ENCODE measurements around the gene NR3C2. TPM values are rescaled to one million over a fixed set of nuclear protein-coding genes. Genes with fewer than 3 reads are reported as not detected.

Gene NR3C2
- total and polyA plus RNA-seq, 2 of the 4 experiments (the other 2 are of a cell fraction): 1.1 to 2.3 TPM

- dilution Hi-C loops (cut with HindIII; ENCODE audit: low sequenced_read_pairs, unreplicated experiment) (no loop called here), intact Hi-C loops (cut with micrococcal nuclease) (no loop called here), in situ Hi-C loops (cut with MboI; ENCODE audit: low sequenced_read_pairs) (no loop called here)
- Histone ChIP-seq H4K5ac (ENCODE audit: low read depth, low read length) (no peak overlapping the region), H3K4me3 (ENCODE audit: insufficient read depth, low read depth, low read length) (no peak overlapping the region), H2AK5ac (ENCODE audit: low read depth, low read length) (no peak overlapping the region), H3K9me3 (ENCODE audit: control insufficient read depth, insufficient read depth, low read length) (peaks cover 2% of the 10 kb centered on the region; the same call in 1 of the 2 replicates), H3K36me3 (ENCODE audit: control insufficient read depth, insufficient read depth, low read length) (no peaks in the 10 kb centered on the region), H4K20me1 (ENCODE audit: insufficient read depth, low read length) (no peaks in the 10 kb centered on the region), H3K14ac (replicated peaks; ENCODE audit: low read depth, low read length) (no peak overlapping the region), H2BK15ac (ENCODE audit: low read depth, low read length) (no peak overlapping the region), H3K4me1 (ENCODE audit: control insufficient read depth, insufficient read depth, low read length) (no peaks in the 10 kb centered on the region), H4K91ac (ENCODE audit: insufficient read depth, low read depth, low read length) (no peak overlapping the region), H4K8ac (ENCODE audit: low read depth in 2 of 2, low read length in 2 of 2) (no peak overlapping the region), H2BK120ac (ENCODE audit: low read depth, low read length) (no peak overlapping the region), H2BK5ac (ENCODE audit: low read depth, low read length, poor library complexity, severe bottlenecking) (no peak overlapping the region), H3K23ac (ENCODE audit: low read depth, low read length) (no peak overlapping the region), H3K79me1 (ENCODE audit: low read depth in 1 of 2, low read length in 2 of 2) (no peaks in the 10 kb centered on the region), H3K9ac (ENCODE audit: low read depth, low read length) (no peak overlapping the region), H2AFZ (replicated peaks; ENCODE audit: low read length, poor library complexity) (no peak overlapping the region), H3K18ac (ENCODE audit: low read depth, low read length) (no peak overlapping the region), H2BK20ac (ENCODE audit: low read depth, low read length) (no peak overlapping the region), H3K9me1 (ENCODE audit: insufficient read depth, low read length) (no peaks in the 10 kb centered on the region), H3K4me2 (ENCODE audit: low read depth, low read length) (no peak overlapping the region), H3K56ac (ENCODE audit: extremely low read depth, insufficient read depth, low read length) (no peak overlapping the region), H2AK9ac (replicated peaks; ENCODE audit: low read depth, low read length, poor library complexity) (no peak overlapping the region), H3K27me3 (ENCODE audit: control insufficient read depth, insufficient read depth, low read length) (no peaks in the 10 kb centered on the region), H3K27ac (ENCODE audit: insufficient read depth, low read length) (no peak overlapping the region), H3K4ac (ENCODE audit: low read depth, low read length) (no peak overlapping the region)
- ChIA-PET CTCF (no interaction called here), POLR2A (ENCODE audit: unreplicated experiment) (no interaction called here)
- ATAC-seq (ENCODE audit: low read depth) (no peak), DNase-seq (no peak)
- TF ChIP-seq SMC3 (IDR thresholded peaks at IDR 0.05; ENCODE audit: low read depth, low read length): no peak
- TF ChIP-seq FOS (IDR thresholded peaks at IDR 0.05; ENCODE audit: low read depth, low read length): no peak
- TF ChIP-seq POLR2A (IDR thresholded peaks at IDR 0.05; ENCODE audit: low read depth, low read length): no peak
- no peak for TF ChIP-seq ELK1 (IDR thresholded peaks at IDR 0.05; ENCODE audit: borderline replicate concordance, low read depth, low read length)
- no peak for TF ChIP-seq MAZ (IDR thresholded peaks at IDR 0.05; ENCODE audit: borderline replicate concordance, low read depth, low read length)
- TF ChIP-seq RCOR1 (IDR thresholded peaks at IDR 0.05; ENCODE audit: insufficient replicate concordance, low read length): no peak
- no peak for TF ChIP-seq CEBPB (IDR thresholded peaks at IDR 0.05; ENCODE audit: low read depth, low read length)
- TF ChIP-seq USF2 (IDR thresholded peaks at IDR 0.05; ENCODE audit: low read depth, low read length): no peak
- TF ChIP-seq NFE2L2 (IDR thresholded peaks at IDR 0.05; ENCODE audit: low read depth, low read length): no peak
- no peak for TF ChIP-seq RFX5 (IDR thresholded peaks at IDR 0.05; ENCODE audit: low read depth, low read length)
- TF ChIP-seq CHD1 (IDR thresholded peaks at IDR 0.05; ENCODE audit: low read depth, low read length): no peak
- TF ChIP-seq MAFK (IDR thresholded peaks at IDR 0.05; ENCODE audit: low read depth, low read length): no peak
- no peak for TF ChIP-seq CTCF (conservative IDR thresholded peaks at IDR 0.05; ENCODE audit: low read depth, low read length)
- no peak for TF ChIP-seq RAD21 (IDR thresholded peaks at IDR 0.05; ENCODE audit: low read length)
- TF ChIP-seq BHLHE40 (IDR thresholded peaks at IDR 0.05; ENCODE audit: low read depth, low read length): no peak
- TF ChIP-seq MXI1 (IDR thresholded peaks at IDR 0.05; ENCODE audit: borderline replicate concordance, low read depth, low read length): no peak
- BruUV-seq (replicated peaks): no TSS peak
- no CpG with 5 or more reads among the region's 1 CpG for WGBS, 2 experiments (ENCODE audit: extremely low coverage in 2 of 2, insufficient read length in 1 of 2)
Measured at GRCh38 chr4:148295642-148296041, 146.6 kb downstream of the NR3C2 start.

All from IMR-90 (cell line).